GM18502 (cell line): ENCODE measurements around the gene AGAP3.

Source experiments
- ATAC-seq: cut with Tn5 transposase; IDR thresholded peaks from one replicate; pipeline ENCODE4 v1.9.1; 2021; ENCODE audit warnings: mild to moderate bottlenecking; ENCODE audit not compliant: unreplicated experiment, poor library complexity

The AGAP3 gene

DNA sequence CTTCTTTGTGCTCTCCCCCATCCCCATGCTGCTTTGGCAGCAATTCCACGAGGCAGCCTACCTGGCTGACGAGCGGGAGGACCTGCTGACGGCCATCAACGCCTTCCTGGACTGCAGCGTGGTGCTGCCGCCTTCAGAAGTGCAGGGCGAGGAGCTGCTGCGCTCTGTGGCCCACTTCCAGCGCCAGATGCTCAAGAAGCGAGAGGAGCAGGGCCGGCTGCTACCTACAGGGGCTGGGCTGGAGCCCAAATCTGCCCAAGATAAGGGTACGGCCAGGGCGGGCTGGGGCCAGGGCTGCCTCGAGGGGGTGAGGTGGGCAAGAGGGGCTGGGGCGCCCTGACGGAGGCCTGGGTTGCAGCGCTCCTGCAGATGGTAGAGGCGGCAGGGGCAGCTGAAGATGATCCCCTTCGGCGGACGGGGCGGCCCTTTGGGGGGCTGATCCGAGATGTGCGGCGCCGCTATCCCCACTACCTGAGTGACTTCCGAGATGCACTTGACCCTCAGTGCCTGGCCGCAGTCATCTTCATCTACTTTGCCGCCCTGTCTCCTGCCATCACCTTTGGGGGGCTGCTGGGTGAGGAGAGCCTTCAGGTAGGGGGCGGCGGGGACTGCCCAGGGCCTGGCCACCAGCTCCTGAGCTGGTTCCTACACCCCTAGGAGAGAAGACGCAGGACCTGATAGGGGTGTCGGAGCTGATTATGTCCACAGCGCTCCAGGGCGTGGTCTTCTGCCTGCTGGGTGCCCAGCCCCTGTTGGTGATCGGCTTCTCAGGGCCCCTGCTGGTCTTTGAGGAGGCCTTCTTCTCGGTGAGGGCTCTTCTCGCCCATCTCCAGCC, 15.0 kb upstream of the AGAP3 start:
- no peak for ATAC-seq

DNA sequence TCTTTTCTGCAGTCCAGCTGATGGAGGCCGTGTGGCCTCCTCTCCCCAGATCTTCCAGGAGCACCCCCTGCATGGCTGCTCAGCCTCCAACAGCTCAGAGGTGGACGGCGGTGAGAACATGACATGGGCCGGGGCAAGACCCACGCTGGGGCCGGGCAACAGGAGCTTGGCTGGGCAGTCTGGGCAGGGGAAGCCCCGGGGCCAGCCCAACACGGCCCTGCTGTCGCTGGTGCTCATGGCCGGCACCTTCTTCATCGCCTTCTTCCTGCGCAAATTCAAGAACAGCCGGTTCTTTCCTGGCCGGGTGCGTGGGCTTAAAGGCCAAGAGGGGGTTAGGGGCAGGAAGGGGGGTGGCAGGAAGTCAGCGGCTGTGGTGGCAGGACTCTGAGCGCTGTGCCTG, 12.3 kb upstream of the AGAP3 start:
- ATAC-seq, result no peak

DNA sequence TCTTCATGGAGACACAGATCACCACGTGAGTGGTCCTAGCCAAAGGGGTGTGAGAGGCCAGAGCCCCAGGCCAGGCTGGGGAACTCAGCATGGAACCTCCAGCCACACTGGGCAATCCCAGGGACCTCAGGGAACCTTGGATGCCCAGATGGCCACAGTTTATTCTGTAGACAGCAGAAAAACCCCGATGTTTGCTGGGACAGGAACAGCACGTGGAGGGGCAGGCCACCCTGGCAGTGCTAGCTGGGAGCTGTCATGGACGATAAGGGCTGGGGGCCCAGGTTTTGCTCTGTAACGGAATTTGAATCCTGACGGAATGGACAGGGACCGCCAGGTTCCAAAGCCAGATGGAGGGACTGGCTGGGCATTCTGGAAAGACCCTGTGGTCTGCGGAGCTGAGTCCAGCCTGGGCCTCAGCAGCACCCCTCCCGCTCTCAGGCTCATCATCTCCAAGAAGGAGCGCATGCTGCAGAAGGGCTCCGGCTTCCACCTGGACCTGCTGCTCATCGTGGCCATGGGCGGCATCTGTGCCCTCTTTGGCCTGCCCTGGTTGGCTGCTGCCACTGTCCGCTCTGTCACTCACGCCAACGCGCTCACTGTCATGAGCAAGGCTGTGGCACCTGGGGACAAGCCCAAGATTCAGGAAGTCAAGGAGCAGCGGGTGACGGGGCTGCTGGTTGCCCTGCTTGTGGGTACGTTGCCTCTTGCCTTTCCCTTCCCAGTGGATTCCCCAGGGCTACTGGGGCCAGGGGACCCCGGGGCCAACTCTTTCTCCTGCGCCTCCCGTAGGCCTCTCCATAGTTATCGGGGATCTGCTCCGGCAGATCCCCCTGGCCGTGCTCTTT, 11.2 kb upstream of the AGAP3 start:
- ATAC-seq, result no peak

DNA sequence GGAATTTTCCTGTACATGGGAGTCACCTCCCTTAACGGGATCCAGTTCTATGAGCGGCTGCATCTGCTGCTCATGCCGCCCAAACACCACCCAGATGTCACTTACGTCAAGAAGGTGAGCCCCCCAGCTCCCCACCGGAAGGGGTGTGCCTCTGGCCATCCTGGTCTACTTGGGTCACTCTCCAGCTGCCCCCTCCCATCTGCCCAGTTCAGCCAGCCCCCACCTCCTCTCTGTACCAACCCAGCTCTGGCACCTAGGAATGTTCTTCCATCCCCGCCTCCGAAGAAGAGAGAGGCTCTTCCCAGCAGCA, 10.7 kb upstream of the AGAP3 start:
- ATAC-seq, result no peak

DNA sequence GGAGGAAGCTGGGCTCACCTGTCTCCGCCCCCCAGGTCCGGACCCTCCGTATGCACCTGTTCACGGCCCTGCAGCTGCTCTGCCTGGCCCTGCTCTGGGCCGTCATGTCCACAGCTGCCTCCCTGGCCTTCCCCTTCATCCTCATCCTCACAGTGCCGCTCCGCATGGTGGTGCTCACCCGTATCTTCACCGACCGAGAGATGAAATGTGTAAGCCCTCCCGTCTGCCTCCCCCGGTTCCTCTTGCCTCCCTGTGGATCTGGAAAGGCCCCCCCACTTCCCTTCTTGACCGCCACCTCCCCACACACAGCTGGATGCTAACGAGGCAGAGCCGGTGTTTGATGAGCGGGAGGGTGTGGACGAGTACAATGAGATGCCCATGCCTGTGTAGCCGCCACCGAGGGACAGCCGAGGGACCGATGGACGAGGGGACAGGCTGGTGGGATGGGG, 10.3 kb upstream of the AGAP3 start:
- no peak for ATAC-seq

DNA sequence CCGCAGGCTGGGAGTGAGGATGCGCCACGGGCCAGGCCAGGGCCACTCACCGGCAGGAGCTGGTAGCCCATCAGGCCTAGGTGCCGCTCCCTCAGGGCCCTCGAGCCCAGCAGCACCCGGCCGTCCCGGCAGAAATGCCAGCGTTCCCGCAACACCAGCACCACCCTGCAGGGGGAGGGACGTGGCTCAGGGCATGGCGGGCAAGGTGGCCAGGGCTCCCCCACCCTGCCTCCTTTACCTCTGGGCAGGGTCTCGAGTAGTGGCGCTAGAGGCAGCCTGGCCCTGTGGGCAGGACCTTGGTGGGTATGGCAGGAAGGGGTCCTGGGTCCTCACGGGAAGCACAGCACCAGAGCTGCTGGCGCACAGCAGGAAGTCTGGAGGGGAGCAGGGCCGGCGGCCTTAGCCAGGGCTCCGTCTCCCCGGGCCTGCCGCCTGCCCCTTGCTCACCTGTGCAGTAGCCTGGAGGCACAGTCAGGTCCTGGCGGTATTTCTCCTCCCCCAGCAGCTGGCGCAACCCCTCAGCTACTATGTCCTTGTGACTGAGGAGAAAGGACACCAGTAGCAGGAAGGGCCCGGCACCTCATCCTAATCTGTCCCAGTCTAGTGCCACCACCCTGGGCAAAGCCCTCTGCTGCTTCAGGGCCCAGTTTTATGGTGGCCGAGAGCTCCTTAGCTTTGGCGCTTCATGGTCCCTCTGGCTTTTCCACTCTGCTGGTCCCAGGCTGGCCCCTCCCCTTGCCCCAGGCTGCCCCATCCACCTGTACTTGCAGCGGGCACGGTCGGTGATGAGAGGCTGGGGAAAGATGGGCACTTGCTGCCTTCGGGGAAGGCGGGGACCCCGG, 9.2 kb upstream of the AGAP3 start:
- no peak for ATAC-seq

DNA sequence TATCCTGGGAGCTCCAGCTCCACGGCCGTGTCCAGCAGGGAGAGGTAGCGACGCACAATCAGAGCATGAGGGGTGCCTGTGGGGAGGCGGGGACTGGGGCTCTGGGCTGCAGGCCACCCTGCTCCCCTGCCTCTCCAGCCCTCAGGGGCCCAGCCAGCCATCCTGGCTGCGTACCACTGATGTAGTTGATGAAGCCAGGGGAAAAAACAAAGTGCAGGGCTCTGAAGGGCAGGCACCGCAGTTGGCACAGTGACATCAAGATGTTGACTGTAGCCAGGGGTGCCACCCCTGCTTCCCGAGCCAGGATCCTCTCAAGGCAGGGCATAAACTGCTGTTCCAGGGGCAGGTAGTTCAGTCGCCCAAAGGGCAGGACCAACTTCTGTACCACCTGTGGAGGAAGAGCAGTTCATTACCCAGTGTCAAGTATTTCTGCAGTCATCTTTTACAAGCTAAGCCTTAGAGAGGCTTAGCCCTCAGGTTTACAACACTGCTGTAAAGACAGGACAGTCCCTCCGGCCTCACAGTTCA, 8.5 kb upstream of the AGAP3 start:
- ATAC-seq, result no peak

DNA sequence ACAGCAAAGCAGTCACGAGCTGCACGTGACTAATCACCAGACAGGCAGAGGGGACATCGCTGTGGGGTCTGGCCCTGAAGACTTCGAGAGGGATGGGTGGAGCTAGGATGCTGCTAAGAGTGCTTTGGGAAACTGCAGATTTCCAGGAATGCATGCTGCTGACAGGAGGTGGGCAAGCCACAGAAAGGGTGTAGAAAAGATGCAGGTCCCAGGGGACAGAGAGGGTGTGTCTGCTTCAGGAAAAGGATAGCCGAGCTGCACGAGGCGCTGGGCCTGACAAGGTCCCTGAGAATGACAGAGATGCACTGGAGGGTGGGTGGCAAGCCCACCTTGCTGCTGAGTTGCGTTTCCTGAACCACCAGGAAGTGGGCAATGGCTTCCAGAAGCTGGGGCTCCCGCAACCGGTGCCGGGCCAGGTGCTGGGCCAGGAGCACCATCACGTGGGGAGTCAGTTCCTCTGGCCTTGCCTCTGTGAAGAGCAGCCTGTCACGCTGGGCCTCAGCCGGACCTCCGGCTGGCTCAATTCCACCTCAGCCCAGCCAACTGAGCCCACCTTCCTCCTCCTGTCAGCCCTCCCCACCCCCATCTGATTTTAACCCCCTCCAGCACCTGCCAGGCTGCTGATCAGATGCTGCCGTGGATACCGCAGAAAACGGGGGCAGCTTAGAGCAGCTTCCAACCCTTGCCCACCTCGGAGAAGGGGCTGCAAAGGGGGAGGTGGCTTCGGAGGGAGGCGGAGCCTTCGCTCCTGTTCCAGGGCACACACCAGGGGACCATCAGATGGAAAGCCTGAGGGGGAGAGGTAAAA, 7.8 kb upstream of the AGAP3 start:
- ATAC-seq, result no peak

DNA sequence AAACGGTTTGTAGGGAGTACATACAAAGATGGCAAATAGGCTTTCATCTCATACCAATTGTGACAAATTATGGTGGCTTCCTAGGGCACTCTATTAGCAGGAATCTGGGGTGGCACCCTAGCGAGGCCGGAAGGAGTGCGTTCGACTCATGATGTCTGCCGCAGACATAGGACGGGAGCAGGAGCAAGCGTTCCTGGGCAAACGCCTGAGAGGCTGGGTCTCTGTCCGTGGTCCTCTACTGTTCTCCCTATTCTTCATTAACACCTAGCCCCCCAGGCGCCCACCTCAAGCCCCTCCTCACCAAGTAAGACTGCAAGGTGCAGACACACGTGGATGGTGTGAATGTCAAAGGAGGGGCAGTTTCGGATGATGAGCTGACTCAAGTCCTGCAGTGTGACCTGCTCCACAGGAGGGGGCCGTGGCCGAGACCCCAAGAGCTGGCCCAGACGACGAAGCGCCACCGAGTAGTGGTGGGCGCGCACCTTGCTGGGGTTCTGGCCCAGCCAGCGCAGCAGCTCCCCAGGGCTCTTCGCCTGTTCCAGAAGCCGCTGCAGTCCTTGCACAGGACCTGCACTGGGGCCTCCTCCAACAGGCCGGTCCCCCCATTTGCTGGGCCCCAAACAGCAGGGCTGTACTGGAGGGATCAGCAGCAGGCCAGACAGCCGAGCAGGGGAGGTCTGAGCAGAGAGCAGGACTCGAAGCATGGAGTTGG, 6.9 kb upstream of the AGAP3 start:
- no peak for ATAC-seq

DNA sequence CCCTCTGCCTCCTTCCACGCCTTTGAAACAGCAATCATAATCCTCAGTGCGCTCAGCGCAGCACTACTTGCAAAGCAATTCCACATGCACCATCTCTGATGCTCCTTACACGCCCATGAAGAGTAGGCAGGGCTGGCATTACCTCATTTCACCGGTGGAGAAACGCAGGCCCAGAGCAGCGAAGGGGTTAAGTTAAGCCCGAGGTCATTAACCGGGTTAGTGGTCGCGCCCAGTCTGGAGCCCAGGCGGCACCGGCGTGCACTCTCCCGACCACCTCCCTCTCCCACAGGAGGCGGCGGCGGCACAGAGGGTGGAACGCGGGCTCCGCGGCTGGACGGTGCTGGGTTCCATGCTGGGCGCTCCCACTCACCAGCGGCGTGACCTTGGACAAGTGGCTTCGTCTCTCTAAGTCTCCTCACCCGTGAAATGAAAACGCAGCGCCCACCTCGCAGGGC, 6.2 kb upstream of the AGAP3 start:
- ATAC-seq, result peak; percentile 3

DNA sequence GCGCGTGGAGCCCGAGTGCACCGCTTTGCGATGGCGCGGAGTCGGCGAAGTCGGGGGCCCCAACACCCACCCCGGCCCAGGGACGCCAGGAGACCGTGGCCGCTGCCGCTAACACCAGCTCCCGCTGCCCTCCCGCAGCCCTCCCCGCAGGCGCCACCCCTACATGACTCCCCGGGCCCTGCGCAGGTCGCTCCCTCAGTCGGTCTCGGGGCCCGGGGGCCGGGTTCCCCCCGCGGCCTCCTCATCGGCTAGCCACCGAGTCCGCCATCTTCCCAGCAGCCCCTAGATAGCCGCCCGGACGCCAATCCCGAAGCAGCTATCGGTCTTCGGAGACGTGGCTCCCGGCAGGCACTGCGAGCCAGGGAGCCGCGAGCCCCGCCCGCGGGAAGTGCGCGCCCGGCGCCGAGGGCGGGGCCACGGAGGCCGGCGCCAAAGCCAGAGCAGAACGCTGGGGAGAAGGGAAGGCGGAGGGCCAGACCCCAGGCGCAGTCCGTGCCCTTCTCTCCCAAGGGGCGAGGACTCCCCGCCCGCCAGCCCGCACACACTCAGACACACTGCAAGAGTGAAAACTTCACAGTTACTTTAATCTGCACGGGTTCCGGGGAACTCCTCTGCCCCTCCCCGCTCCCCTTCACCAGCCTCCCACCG, 5.6 kb upstream of the AGAP3 start, which contains the start of gene FASTK:
TSS of gene FASTK (minus strand) at position 288 of the 648 bp plus-strand sequence. CDS start at position 245, 43 bp downstream.
- ATAC-seq, result peak; percentile 79

DNA sequence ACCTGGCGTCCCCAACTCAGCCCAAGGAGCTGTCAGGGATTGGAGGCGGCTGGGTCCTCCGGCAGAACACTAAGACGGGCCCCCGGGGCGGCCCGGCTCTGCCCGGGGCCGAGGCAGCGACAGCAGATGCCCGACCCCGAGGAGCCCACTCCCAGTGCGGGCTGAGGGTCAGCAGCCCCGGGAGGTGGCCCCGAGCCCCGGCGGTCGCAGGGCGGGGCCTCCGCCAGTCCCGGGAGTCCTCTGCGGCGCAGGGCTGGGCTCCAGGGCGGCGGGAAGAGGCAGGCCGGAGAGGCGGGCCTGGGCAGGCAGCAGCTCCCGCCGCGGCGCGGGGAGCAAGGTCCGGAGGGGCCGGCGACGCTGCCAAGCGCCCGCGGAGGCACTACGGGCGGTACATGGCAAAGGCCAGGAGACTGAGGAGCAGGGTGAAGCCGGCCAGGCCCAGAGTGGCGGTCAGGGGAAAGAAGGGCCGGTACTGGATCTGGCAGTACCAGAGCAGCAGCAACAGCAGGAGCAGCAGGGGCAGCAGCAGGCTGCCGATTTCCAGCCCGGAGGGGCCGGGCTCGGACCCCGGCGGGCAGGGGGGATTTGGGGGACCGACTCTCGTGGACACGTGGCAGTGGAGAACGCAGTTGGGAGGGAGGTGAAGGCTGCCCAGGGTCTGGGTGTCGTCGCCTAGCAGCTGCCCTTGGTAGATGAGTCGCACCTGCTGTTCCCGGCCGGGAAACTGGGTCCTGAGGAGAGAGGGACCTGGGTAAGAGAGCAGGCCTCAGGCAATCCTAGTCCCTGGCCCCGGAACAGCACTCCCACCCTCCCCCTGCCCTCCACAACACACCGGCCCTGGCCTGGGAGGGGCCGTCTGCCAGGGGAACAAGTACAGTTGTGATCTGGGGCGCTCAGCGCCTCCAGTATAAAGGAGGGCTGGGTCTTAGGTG, 4.8 kb upstream of the AGAP3 start:
- no peak for ATAC-seq

DNA sequence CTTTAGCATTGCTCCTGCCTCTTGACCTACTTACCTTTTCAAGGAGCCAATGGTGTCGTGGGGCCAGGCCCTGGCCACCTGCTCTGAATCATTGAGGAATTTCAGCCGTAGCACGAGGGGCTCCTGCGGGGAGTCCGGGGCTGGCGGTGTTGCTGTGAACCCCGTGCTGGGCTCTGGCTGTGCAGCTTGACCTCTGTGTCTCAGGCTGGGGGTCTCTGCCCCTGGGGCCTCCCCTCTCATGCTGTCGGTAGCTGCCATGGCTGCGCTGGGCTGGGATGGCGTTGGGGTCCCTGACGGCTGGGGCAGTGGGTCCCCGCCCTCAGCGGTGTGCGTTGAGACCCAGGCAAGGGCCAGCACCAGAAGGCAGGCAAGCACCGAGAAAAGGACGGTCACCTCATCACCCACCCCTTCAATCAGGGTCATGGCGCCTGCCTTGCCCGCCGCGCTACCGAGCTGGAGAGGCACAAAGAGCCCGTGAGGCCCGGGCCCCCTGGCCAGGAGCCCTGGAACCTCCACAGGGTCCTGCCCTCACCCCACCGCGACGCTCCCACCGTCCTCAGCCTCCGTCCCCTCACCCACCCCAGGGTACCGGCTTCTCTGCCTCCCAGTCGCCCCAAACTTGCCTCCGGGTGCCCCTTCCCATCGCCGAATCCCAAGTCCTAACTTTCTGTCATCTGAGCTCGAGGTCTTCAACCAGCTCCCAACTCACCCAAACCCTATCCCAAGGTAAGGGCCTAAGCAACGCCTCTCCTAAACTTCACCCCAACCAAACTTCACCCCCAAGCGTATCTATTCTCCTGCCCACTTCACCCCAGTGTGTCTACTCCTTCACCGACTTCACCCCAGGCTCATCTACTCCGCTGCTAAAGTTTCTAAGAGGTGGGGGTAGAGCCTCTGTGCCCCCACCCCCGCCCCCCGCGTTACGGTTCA, 3.9 kb upstream of the AGAP3 start:
- ATAC-seq, result no peak

DNA sequence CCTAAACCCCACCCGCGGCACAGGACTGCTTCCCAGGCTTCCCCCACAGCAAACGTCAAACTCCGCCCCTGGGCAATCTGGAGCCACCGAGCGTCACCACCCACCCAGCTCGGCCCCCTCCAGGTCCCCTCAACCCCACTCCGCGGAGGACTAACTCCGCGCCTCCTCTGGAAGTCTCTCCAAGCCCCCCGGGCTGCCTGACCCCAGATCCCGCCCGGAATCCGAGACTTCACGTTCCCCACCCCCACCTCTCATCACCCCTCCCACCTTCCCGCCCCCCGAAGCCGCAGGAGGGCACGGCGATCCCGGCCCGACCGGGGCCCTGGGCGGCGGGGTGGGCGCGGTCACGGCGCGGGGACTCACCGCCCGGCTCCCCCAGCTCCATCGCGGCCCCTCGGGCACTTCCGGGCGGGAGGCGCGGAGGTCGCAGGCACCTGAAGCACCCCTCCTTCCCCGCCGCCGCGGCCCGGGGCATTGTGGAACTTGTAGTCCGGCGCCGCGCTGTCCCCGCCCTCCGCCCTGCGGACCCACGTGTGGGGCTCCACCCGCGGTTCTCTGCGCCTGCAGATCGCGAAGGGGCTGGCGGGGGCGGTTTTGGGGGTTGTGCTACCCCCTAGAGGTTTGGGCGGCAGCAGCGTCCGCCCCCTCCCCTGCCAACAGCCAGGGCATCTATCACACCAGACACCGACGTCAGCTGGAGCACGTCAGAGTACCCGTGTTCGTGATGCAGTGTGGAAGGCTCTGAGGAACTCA, 3.0 kb upstream of the AGAP3 start, which contains the start of gene TMUB1:
TSS of gene TMUB1 (minus strand) at position 423 of the 753 bp plus-strand sequence. CDS start 930 bp downstream, outside the sequence.
- peak; percentile 58 for ATAC-seq

DNA sequence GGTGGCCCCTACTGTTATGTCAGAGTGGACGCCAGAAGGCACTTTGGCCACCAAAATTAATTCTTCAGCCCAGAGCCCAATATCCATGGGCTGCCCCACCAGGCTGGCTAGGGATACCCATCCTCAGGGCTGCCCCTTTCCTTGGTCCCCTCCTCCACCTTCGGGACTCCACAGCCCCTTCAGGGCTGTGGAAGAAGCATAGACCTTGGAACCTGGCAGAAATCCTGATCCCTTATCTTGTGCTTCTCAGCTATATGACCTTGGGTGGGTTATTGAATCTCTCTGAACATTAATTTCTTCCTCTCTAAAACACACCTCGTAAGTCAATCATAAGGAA, 2.5 kb upstream of the AGAP3 start:
- no peak for ATAC-seq

DNA sequence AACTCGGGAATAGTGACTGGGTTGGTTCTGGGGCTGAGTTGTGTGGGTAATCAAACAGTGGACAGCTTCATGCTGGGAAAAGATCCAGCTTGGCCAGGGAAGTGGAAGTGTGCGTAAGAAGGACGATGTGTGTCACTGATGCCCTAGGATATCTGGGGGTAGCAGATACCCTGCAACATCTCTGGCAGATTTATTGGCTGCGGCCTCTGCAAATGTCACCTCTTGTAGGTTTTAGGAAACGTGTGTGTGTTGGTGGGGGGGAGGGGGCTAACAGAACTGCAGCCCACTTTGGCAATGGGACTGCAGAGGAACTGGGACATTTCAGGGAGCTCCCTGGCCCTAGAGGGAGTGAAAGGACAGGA, 965 bp upstream of the AGAP3 start:
- no peak for ATAC-seq
